Omental fat pad (tissue), 4 donors: ENCODE data around the gene ARHGAP20. TPM values are rescaled to one million over a fixed set of nuclear protein-coding genes. Genes with fewer than 3 reads are reported as not detected.

Experiments used
- ATAC-seq: fragments of 150-250 bp; one replicate; pipeline ENCODE4 v1.9.1; 2016; ENCODE audit warnings: mild to moderate bottlenecking, moderate library complexity; ENCODE audit not compliant: low FRiP score
- DNase-seq: peaks from one replicate; pipeline ENCODE4 v3.0.0-alpha.2; 2019; ENCODE audit warnings: low spot score
- total RNA-seq, 4 donors: library from RNA; depleted of rRNA; stranded (reverse); fragments of >200 nt; gene quantifications; one replicate each; pipeline ENCODE4 v1.1.0, GENCODE V29; 2016
- TF ChIP-seq, protein P1 (sequence below), 3 donors: fragments of 450-650 bp; IDR thresholded peaks; one replicate each; pipeline ENCODE4 v1.5.1; 2016 to 2017; ENCODE audit warnings: antibody characterized with exemption in 3 of 3, mild to moderate bottlenecking in 3 of 3, moderate library complexity in 2 of 3

Gene ARHGAP20, protein sequence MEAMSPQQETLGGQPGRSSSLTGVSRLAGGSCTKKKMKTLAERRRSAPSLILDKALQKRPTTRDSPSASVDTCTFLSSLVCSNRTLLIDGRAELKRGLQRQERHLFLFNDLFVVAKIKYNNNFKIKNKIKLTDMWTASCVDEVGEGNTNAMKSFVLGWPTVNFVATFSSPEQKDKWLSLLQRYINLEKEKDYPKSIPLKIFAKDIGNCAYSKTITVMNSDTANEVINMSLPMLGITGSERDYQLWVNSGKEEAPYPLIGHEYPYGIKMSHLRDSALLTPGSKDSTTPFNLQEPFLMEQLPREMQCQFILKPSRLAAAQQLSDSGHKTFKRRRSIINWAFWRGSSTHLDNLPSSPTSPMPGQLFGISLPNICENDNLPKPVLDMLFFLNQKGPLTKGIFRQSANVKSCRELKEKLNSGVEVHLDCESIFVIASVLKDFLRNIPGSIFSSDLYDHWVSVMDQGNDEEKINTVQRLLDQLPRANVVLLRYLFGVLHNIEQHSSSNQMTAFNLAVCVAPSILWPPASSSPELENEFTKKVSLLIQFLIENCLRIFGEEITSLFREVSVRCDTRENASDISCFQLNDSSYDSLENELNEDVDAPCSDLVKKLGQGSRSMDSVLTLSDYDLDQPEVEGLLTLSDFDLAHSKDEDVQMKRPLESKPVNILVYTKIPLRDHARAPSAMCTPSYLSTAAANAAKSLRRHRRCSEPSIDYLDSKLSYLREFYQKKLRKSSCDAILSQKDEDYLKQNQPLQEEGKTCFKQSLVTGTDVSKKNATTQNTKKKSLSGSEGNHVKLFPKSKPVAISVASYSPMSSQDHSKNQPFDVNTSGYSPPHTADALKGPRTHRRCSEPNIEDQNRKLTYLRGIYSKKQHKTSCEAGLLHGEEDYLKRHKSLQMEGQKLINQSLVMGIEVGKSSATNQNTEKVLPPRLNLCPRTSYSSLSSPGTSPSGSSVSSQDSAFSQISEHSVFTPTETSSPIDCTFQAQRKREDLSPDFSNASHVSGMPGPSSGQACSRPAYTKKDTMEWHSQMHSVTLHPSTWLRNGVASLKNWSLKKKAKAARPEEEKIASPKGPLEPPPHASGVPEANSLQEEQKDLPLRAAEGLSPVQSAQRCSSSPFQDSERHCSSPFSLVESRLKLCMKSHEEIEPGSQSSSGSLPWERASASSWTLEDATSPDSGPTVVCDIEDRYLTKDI
- 10 to 100 TPM; 10.8 to 29.1 (median 16.6) TPM for total RNA-seq

DNA sequence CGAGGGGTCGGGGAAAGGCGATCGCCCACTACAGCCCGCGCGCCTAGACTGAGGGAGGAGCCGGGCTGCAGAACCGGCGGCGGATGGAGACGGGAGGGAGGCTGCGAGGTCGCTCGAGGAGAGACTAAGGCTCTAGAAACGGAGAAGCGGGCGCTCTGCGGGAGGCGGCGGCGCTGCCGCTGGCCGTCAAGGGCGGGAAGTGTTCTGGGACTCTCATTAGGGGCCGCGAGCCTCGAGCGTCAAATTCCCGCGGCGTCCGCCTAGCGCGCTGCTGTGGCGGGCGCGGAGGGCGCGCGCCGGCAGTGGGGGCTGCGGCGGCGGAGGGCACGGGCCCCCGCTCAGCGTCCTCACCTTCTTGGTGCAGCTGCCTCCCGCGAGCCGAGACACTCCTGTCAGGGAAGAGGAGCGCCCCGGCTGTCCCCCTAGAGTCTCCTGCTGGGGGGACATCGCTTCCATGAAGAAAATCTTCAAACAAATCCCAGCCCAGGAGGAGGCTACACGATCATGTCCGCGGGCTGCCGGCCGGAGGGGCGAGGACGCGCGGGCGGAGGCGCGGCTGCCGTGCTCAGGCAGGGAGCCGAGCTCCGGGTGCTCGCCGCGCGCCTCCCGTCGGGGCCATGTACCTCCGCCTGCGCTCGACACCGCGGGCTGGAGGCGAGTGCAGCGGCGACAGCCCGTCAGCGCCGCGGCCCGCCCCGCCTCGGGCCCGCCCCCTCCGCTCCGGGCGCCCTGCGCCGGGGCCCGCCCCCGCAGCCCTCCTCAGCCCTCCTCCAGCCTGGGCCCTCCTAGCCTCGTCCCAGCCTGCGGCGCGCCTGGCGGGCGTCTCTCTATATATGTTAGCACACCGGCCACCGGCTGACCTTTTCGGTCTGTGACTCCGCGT is at the start of gene ARHGAP20:
Gene ARHGAP20 (minus strand): TSS at position 662 of the 883 bp plus-strand sequence. CDS start 206 bp downstream, at position 456.
- peak; percentile 55 for DNase-seq
- ATAC-seq = peak; percentile 79
- TF ChIP-seq, protein P1, sequence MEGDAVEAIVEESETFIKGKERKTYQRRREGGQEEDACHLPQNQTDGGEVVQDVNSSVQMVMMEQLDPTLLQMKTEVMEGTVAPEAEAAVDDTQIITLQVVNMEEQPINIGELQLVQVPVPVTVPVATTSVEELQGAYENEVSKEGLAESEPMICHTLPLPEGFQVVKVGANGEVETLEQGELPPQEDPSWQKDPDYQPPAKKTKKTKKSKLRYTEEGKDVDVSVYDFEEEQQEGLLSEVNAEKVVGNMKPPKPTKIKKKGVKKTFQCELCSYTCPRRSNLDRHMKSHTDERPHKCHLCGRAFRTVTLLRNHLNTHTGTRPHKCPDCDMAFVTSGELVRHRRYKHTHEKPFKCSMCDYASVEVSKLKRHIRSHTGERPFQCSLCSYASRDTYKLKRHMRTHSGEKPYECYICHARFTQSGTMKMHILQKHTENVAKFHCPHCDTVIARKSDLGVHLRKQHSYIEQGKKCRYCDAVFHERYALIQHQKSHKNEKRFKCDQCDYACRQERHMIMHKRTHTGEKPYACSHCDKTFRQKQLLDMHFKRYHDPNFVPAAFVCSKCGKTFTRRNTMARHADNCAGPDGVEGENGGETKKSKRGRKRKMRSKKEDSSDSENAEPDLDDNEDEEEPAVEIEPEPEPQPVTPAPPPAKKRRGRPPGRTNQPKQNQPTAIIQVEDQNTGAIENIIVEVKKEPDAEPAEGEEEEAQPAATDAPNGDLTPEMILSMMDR (IDR thresholded peaks at IDR 0.05) = no peak

DNA sequence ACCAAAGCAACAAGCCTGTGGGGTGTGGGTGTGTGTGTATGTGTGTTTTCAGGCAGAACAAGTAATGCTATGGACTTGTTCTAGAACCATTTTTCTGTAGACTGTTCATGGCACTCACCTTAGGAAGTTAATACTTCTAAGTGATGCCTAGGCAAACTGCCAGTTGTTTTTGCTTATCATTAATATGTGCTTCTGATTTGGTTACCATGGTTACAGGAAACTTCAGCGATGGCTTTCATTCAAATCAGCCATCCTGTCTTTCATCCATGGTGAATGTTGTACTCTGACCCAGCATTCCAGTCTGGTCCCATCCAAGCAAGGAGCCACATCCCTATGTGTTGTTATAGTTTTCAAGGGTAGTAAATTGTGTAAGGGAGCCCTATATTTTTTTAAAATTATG is 49.8 kb upstream of the ARHGAP20 start:
- no peak for DNase-seq
- TF ChIP-seq, protein P1 (IDR thresholded peaks at IDR 0.05) = no peak
- ATAC-seq = no peak

DNA sequence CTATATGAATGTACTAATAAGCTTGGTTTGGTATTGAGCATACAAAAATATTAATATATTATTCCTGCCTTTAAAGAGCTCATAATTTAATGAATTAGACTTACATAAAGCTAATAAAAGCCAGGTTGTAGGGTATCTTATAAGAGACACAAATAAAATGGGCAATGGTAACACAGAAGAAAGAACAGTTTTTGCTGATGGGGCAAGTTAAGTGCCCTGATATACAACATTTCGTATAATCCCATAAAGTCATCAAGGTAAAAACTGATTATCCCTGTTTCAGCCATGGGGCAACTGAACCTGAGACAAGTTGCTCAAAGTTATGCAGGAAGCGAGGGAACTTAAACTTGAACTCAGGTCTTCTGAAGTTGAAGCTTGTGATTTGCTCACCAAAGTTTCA is 48.9 kb upstream of the ARHGAP20 start:
- DNase-seq = no peak
- TF ChIP-seq, protein P1 (IDR thresholded peaks at IDR 0.05) = no peak
- no peak for ATAC-seq

DNA sequence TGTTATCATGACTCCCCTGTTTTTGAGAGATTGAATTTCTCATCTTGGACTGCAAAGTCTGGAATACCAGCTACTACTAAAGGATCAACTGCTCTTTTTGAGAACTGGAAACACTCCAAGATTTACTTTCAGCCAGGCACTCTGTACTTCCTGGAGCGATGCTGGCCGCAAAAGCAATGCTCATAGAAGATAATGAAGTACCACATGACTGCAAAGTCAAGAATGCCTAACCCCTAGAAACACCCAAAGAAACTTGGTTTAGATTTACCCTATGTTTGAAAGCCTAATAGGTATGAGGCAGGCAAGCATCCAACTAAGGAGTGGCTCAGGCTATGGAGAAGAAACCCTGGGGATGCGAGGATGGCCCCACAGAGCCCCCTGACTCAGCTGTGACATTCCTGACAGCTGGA is 47.7 kb upstream of the ARHGAP20 start:
- TF ChIP-seq, protein P1 (IDR thresholded peaks at IDR 0.05) = no peak
- DNase-seq (no peak), ATAC-seq (no peak)

DNA sequence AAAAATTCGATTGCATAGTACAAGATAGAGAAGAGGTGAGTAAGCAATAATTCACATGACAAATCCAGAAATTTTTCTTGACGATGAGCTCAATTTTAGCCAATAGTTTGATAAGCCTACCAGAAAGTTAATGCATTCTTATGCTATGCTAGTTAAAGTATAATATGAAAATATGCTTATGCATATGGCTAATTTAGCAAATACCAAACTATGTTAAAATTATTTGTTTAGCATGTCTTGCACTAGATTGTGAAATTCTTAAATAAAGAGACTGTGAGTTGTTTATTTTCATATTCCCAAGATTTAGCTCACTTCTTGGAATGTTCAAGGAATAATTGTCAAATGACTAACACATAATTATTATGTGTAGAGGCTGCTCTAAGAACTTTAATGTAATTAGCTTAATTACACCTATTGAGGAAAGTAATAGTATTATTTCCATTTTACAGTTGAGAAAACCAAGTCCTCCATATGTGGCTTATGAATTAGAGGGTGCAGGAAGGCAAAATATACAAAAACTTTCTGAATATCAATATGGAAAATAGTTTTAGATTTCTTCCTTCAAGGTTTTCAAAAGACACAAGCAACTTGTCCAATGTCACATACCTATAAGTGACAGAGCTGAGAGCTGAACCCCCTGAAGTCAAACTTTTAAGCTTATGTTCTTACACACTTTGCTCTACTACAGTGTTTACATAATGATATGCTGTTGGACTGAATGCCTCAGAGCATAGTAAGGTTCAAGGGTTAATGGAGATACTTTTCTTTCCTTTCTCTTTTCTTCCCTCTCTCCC is 45.9 kb upstream of the ARHGAP20 start:
- ATAC-seq (no peak), DNase-seq (no peak)
- TF ChIP-seq, protein P1 (IDR thresholded peaks at IDR 0.05) = no peak
